K562 (cell line): ENCODE data around the gene ARL6IP6. TPM values are rescaled to one million over a fixed set of nuclear protein-coding genes. Genes with fewer than 3 reads are reported as not detected.

Experiments
- ATAC-seq: fragments of 200-7000 bp; cut with Tn5 transposase; 3 replicates; pipeline ENCODE4 v1.9.1; 2020; ENCODE audit warnings: moderate library complexity
- BruUV-seq: library from RNA; stranded (reverse); fragments of 400-500 nt; replicated peaks from 2 replicates; lab custom pipeline; 2021; lab: Mats Ljungman, UMichigan
- CTCF ChIA-PET: fragments of 300-600 bp; formaldehyde crosslinking; extraction: SDS; loops from one replicate; lab custom pipeline; 2021; ENCODE audit warnings: low intra/inter-chr PET ratio; lab: Yijun Ruan, JAX
- POLR2A ChIA-PET: fragments of 300-600, 350-650 bp; sonication (Branson Sonifier 250); formaldehyde crosslinking; extraction: SDS; loops from one replicate; lab custom pipeline; 2021; ENCODE audit warnings: antibody characterized with exemption, inconsistent platforms; lab: Yijun Ruan, JAX
- DNase-seq, 4 experiments: peaks; one replicate each; pipeline versions ENCODE4 v3.0.0 to v3.0.0-alpha.2; 2011 to 2018; ENCODE audit warnings: low spot score in 3 of 4, mixed read lengths in 3 of 4; ENCODE audit errors: extremely low read depth in 1 of 4
- FAIRE-seq: peaks from 2 replicates; lab custom pipeline; 2011; peaks lifted over from hg19 to GRCh38; lab: Jason Lieb, UNC
- H2AFZ ChIP-seq: 2 replicates; pipeline ENCODE4 v1.6.0; 2011; ENCODE audit warnings: low read depth, low read length, control low read depth, inconsistent platforms
- H3K27ac ChIP-seq: fragments of 200-600 bp; 3 replicates; pipeline ENCODE4 v1.8.0; 2011; ENCODE audit warnings: low read depth, mild to moderate bottlenecking, control low read depth, inconsistent platforms, low read length, moderate library complexity, mixed read lengths; ENCODE audit errors: extremely low read depth
- H3K27me3 ChIP-seq, 2 experiments: fragments of 300-600 bp in 1 of 2; 2 replicates in 1 of 2; 3 replicates in 1 of 2; pipeline versions ENCODE4 v1.6.0 to v1.8.0; 2011; ENCODE audit warnings: inconsistent platforms in 2 of 2, low read length in 2 of 2, mild to moderate bottlenecking in 1 of 2, mixed read lengths in 1 of 2, moderate library complexity in 1 of 2; ENCODE audit not compliant: control insufficient read depth in 2 of 2, insufficient read depth in 2 of 2
- H3K36me3 ChIP-seq: fragments of 300-600 bp; 3 replicates; pipeline ENCODE4 v1.8.0; 2011; ENCODE audit warnings: mild to moderate bottlenecking, low read length, inconsistent platforms; ENCODE audit not compliant: control insufficient read depth, insufficient read depth
- H3K4me1 ChIP-seq, 2 experiments: fragments of 200-600 bp in 1 of 2; replicated peaks in 1 of 2; 2 replicates in 1 of 2; 3 replicates in 1 of 2; pipeline versions ENCODE4 v1.5.1 to v1.8.0; 2011; ENCODE audit warnings: inconsistent platforms in 2 of 2, low read length in 2 of 2, mild to moderate bottlenecking in 1 of 2, mixed read lengths in 1 of 2, moderate library complexity in 1 of 2; ENCODE audit not compliant: control insufficient read depth in 2 of 2, insufficient read depth in 2 of 2
- H3K4me2 ChIP-seq: 2 replicates; pipeline ENCODE4 v1.6.1; 2011; ENCODE audit warnings: low read length, control low read depth, inconsistent platforms, mixed read lengths; ENCODE audit not compliant: insufficient read depth
- H3K4me3 ChIP-seq: fragments of 200-600 bp; sonication (generic), shearing (Covaris generic); 2 replicates; pipeline ENCODE4 v1.5.1; 2016; ENCODE audit warnings: control low read depth, inconsistent platforms
- H3K79me2 ChIP-seq: fragments of 200-600 bp; 3 replicates; pipeline ENCODE4 v1.8.0; 2011; ENCODE audit warnings: low read length, inconsistent platforms; ENCODE audit not compliant: control insufficient read depth, insufficient read depth
- H3K9ac ChIP-seq, 2 experiments: 2 replicates each; pipeline versions ENCODE4 v1.6.0 to v1.6.1; 2011; ENCODE audit warnings: low read depth in 2 of 2, low read length in 2 of 2, control low read depth in 1 of 2, inconsistent platforms in 1 of 2, mild to moderate bottlenecking in 1 of 2, mixed read lengths in 1 of 2; ENCODE audit not compliant: insufficient read depth in 1 of 2
- H3K9me1 ChIP-seq: one replicate; pipeline ENCODE4 v1.6.0; 2011; ENCODE audit warnings: inconsistent platforms, mild to moderate bottlenecking, low read length, moderate library complexity; ENCODE audit not compliant: control insufficient read depth, insufficient read depth
- H3K9me3 ChIP-seq: replicated peaks from 2 replicates; pipeline ENCODE4 v1.5.1; 2011; ENCODE audit warnings: low read depth, low read length, inconsistent platforms; ENCODE audit not compliant: control insufficient read depth, insufficient read depth
- H4K20me1 ChIP-seq: replicated peaks from 2 replicates; pipeline ENCODE4 v1.6.1; 2011; ENCODE audit warnings: low read length, inconsistent platforms, mixed read lengths; ENCODE audit not compliant: control insufficient read depth, insufficient read depth
- BCLAF1 ChIP-seq, 2 experiments: fragments of 450-650 bp in 1 of 2; IDR thresholded peaks; 2 replicates each; pipeline ENCODE4 v1.6.1; 2011 to 2017; ENCODE audit warnings: low read depth in 2 of 2, antibody characterized with exemption in 1 of 2, borderline replicate concordance in 1 of 2, low read length in 1 of 2, mild to moderate bottlenecking in 1 of 2, mixed read lengths in 1 of 2; ENCODE audit not compliant: control insufficient read depth in 1 of 2
- CREM ChIP-seq: IDR thresholded peaks from 2 replicates; pipeline ENCODE4 v1.6.1; 2014; ENCODE audit warnings: antibody characterized with exemption, low read depth
- HIVEP1 ChIP-seq: fragments of 250-450 bp; sonication (Bioruptor Pico); IDR thresholded peaks from 2 replicates; pipeline ENCODE4 v1.4.0; 2020; ENCODE audit warnings: mild to moderate bottlenecking
- MYC ChIP-seq, 2 experiments: fragments of 250-450 bp in 1 of 2; sonication (Bioruptor Pico) in 1 of 2; IDR thresholded peaks; 2 replicates each; pipeline versions ENCODE4 v1.5.1 to v1.6.1; 2012 to 2021; ENCODE audit warnings: low read depth in 2 of 2, borderline replicate concordance in 1 of 2, improper control_type of control experiment in 1 of 2, low read length in 1 of 2, mild to moderate bottlenecking in 1 of 2, moderate library complexity in 1 of 2
- NR2C1 ChIP-seq, 2 experiments: fragments of 450-650 bp; IDR thresholded peaks; 2 replicates each; pipeline ENCODE4 v1.6.1; 2017; ENCODE audit warnings: mild to moderate bottlenecking in 2 of 2, antibody characterized with exemption in 1 of 2, inconsistent platforms in 1 of 2, missing compliant biosample characterization in 1 of 2, missing genetic modification characterization in 1 of 2
- RAD21 ChIP-seq, 2 experiments: fragments of 250-450 bp in 1 of 2; fragments of 450-650 bp in 1 of 2; sonication (Bioruptor Pico) in 1 of 2; formaldehyde crosslinking in 1 of 2; IDR thresholded peaks in 1 of 2; conservative IDR thresholded peaks in 1 of 2; 2 replicates each; pipeline versions ENCODE4 v1.4.0 to v1.8.0; 2020 to 2022; ENCODE audit warnings: mild to moderate bottlenecking in 2 of 2, moderate library complexity in 1 of 2
- TAF15 ChIP-seq: fragments of 200-400 bp; formaldehyde crosslinking; IDR thresholded peaks from 2 replicates; pipeline ENCODE4 v1.6.1; 2017; ENCODE audit warnings: mild to moderate bottlenecking, low read depth, low read length, moderate library complexity
- TEAD1 ChIP-seq, 2 experiments: fragments of 450-650 bp in 1 of 2; sonication (generic) in 1 of 2; formaldehyde crosslinking; IDR thresholded peaks; 2 replicates each; pipeline versions ENCODE4 v1.4.0 to v1.8.0; 2020 to 2022; ENCODE audit warnings: mild to moderate bottlenecking in 2 of 2, missing genetic modification reagents in 1 of 2
- TRIM25 ChIP-seq: fragments of 450-650 bp; IDR thresholded peaks from 2 replicates; pipeline ENCODE4 v1.7.0; 2016; ENCODE audit warnings: borderline replicate concordance
- ZNF76 ChIP-seq: fragments of 250-450 bp; sonication (Bioruptor Pico); IDR thresholded peaks from 2 replicates; pipeline ENCODE4 v1.4.0; 2020; ENCODE audit warnings: mild to moderate bottlenecking, moderate library complexity, borderline replicate concordance
- WGBS: fragments of 100-300 bp; shearing (Covaris generic); methylation state at CpG from one replicate; pipeline ENCODE4 v1.1.6; 2016; ENCODE audit warnings: low coverage, mixed read lengths; ENCODE audit not compliant: insufficient coverage; ENCODE audit errors: missing lambda C conversion rate; 5-methylcytosine and 5-hydroxymethylcytosine counted together
- in situ Hi-C: fragments of 300-500 bp; cut with MboI; formaldehyde crosslinking; loops from 4 replicates; pipeline ENCODE4 v1.15.0; 2018; ENCODE audit warnings: inconsistent platforms, mixed read lengths
- intact Hi-C: fragments of 100-400 bp; cut with micrococcal nuclease; formaldehyde crosslinking; loops from 2 replicates; pipeline ENCODE4 v1.14.2; 2022
- polyA plus RNA-seq, 8 experiments: library from polyadenylated mRNA; depleted of rRNA in 4 of 8; stranded (reverse) in 5 of 8; unstranded in 3 of 8; fragments of >200 nt; fragmentation: Nextera tagmentation in 2 of 8; fragmentation: Illumina TruSeq in 1 of 8; extraction: Ambion mirVana in 2 of 8; extraction: Trizol in 1 of 8; gene quantifications; 2 replicates each; pipeline versions ENCODE4 v1.2.1 to v1.2.3, GENCODE V29; 2011 to 2014; ENCODE audit warnings: inconsistent platforms in 1 of 8, missing spikeins in 1 of 8
- total RNA-seq, 7 experiments: library from RNA; depleted of rRNA in 6 of 7; stranded (reverse); fragments of >200 nt in 6 of 7; fragmentation: Illumina TruSeq in 2 of 7; extraction: Trizol in 2 of 7; gene quantifications; 2 replicates each; pipeline versions ENCODE4 v1.2.1 to v1.2.3, GENCODE V29; 2011 to 2021; ENCODE audit warnings: low replicate concordance in 1 of 7
- TF ChIP-seq, protein P1 (sequence below): fragments of 200-800 bp; sonication (Bioruptor generic); IDR thresholded peaks from 2 replicates; pipeline ENCODE4 v1.6.1; 2017; ENCODE audit warnings: missing genetic modification characterization, missing compliant biosample characterization

ARL6IP6 gene
- total and polyA plus RNA-seq, 9 of the 15 experiments (the other 6 are each of a cell fraction or from before 2014, with no cell fraction given) = 19.2 to 98.5 (median 36.2) TPM

DNA sequence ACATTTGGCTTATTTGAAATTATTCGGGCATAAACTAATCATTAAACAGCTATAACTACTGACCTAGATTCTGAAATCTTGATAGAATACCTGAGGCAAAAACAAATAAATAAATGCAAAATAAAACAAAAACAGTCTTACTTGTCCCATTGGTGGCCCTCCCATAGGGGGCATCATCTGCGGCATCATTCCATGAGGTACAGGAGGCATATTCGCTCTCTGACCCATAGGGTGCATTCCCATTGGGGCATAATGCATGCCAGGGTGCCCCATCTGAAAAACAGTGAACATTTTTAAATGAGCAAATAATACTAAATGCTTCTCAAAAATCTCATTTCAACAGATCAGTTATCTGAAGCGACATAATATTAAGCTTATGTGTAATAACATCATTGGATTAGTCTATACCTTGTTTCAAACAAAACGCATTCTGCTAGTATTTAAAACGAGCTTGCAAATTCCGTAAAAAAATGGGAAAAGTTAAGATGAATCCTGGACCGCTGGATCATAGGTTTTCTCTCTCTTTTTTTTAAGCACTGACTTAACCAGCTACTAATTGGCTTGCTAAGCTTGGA, 2.5 kb upstream of the ARL6IP6 start:
- Histone ChIP-seq H3K9ac (peak overlapping the region in 1 of 2 experiments; percentile 96; a peak in 3 of 4 replicates), H3K36me3 (peaks cover 56% of the 10 kb centered on the region), H3K4me2 (peak overlapping the region; percentile 95), H3K27me3 (no peaks in the 10 kb centered on the region), H4K20me1 (no peaks in the 10 kb centered on the region), H3K9me1 (no peaks in the 10 kb centered on the region), H3K9me3 (no peaks in the 10 kb centered on the region), H2AFZ (no peak overlapping the region), H3K4me3 (peak overlapping the region; percentile 79), H3K4me1 (peaks cover 3 to 5% of the 10 kb centered on the region in 2 experiments; a peak in 2 of 5 replicates), H3K27ac (no peak overlapping the region; the same call in 2 of the 3 replicates), H3K79me2 (peaks cover 89% of the 10 kb centered on the region)
- ATAC-seq = 0 out of 3 replicates have a peak, but pooled peaks have one; percentile 12
- POLR2A ChIA-PET = interaction anchor here (0.9 to 2.0 kb wide), 4 partner anchors 9 to 16 kb away, joined by 3 to 11 read pairs (median 4); no protein-coding TSS in a partner anchor
- DNase-seq = peak in 2 of 4 experiments; percentile 62 to 81
- FAIRE-seq = peak; percentile 56
- CTCF ChIA-PET = interaction anchor here (1.3 kb wide), 1 partner anchor 25 kb away, joined by 5 read pairs; no protein-coding TSS in a partner anchor
- intact Hi-C loops = loop anchor here (5.0 kb wide), 2 partner anchors 539 to 1429 kb away; partner anchors contain the start of genes NMI and STAM2
- WGBS = 2% methylated on average over 8 of the region's 8 CpGs
- BruUV-seq = no TSS peak
- in situ Hi-C loops = no loop called here
- TF ChIP-seq TAF15 (no peak), RAD21 (CRISPR knock-in tag; conservative IDR thresholded peaks at IDR 0.05 in 1 of 2, IDR thresholded peaks at IDR 0.05 in 1 of 2) (peak in 1 of 2 experiments; percentile 3; a peak in 2 of 4 replicates), TRIM25 (0 out of 2 replicates have a peak, but pooled peaks have one; percentile 11), TEAD1 (CRISPR knock-in tag; IDR thresholded peaks at IDR 0.05) (peak in 1 of 2 experiments; percentile 68; a peak in 2 of 4 replicates), MYC (IDR thresholded peaks at IDR 0.05; ENCODE audit: low read depth, low read length) (peak; percentile 72), MYC (CRISPR knock-in tag; IDR thresholded peaks at IDR 0.05; ENCODE audit: borderline replicate concordance, low read depth) (no peak), HIVEP1 (CRISPR knock-in tag) (no peak), CREM (0 out of 2 replicates have a peak, but pooled peaks have one; percentile 21), NR2C1 (IDR thresholded peaks at IDR 0.05) (peak; percentile 45; the same call in 1 of the 2 replicates), NR2C1 (tag; IDR thresholded peaks at IDR 0.05) (no peak), BCLAF1 (IDR thresholded peaks at IDR 0.05; ENCODE audit: borderline replicate concordance in 1 of 2, control insufficient read depth in 1 of 2, low read depth in 2 of 2, low read length in 1 of 2) (0 out of 4 replicates have a peak, but pooled peaks of 1 of the 2 experiments have one; percentile 19), ZNF76 (CRISPR knock-in tag) (no peak)
- TF ChIP-seq, protein P1, sequence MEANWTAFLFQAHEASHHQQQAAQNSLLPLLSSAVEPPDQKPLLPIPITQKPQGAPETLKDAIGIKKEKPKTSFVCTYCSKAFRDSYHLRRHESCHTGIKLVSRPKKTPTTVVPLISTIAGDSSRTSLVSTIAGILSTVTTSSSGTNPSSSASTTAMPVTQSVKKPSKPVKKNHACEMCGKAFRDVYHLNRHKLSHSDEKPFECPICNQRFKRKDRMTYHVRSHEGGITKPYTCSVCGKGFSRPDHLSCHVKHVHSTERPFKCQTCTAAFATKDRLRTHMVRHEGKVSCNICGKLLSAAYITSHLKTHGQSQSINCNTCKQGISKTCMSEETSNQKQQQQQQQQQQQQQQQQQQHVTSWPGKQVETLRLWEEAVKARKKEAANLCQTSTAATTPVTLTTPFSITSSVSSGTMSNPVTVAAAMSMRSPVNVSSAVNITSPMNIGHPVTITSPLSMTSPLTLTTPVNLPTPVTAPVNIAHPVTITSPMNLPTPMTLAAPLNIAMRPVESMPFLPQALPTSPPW (CRISPR knock-in tag) = 0 out of 2 replicates have a peak, but pooled peaks have one; percentile 15
